AG10803 (cell line): Measurements from ENCODE around the gene SERHL2.

Experiments used
- DNase-seq: peaks from one replicate; pipeline ENCODE4 v3.0.0; 2010; ENCODE audit warnings: low read depth
- H3K4me3 ChIP-seq: 2 replicates; pipeline ENCODE4 v1.5.1; 2011; ENCODE audit warnings: mild to moderate bottlenecking, low read length, control low read depth
- TF ChIP-seq, protein P1 (sequence below): conservative IDR thresholded peaks from 2 replicates; pipeline ENCODE4 v1.5.1; 2011; ENCODE audit warnings: mild to moderate bottlenecking, low read length, control low read depth, inconsistent platforms

The SERHL2 gene

DNA sequence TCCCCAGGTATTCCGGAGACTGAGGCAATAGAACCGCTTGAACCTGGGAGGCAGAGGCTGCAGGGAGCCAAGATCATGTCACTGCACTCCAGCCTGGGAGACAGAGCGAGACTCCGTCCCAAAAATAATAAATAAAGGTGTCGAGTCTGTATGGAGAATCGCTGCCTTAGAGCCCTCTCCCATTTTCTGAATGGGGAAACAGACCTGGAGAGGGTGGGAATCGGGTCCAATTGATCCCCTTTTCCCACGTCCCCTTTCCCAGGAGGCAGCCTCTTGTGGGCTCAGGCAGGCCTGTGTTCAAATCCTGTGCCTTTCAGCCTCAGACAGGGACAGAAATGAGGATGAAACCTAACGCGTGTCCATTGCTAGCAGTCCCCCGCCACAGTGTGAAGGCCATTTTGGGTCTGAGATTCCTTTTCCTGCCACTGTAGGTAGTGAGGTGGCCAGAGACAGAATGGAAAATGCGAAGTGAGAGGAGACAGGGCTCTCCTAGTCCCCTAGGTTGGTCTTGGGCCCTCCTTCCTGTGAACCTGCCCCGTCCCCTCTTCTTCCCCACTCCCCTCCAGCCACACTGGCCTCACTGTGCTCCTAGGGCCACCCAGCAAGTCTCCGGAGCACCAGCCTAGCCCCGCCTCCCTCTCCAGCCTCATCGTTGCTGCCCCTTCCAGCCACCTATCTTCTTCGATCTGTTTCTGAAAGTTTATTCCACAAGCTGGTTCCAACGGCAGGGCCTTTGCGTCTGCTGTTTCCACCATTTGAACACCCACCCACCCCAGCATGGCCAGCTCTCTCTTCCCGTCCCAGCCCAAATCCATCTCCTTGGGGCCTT lies 63.6 kb downstream of the SERHL2 start:
- TF ChIP-seq, protein P1, sequence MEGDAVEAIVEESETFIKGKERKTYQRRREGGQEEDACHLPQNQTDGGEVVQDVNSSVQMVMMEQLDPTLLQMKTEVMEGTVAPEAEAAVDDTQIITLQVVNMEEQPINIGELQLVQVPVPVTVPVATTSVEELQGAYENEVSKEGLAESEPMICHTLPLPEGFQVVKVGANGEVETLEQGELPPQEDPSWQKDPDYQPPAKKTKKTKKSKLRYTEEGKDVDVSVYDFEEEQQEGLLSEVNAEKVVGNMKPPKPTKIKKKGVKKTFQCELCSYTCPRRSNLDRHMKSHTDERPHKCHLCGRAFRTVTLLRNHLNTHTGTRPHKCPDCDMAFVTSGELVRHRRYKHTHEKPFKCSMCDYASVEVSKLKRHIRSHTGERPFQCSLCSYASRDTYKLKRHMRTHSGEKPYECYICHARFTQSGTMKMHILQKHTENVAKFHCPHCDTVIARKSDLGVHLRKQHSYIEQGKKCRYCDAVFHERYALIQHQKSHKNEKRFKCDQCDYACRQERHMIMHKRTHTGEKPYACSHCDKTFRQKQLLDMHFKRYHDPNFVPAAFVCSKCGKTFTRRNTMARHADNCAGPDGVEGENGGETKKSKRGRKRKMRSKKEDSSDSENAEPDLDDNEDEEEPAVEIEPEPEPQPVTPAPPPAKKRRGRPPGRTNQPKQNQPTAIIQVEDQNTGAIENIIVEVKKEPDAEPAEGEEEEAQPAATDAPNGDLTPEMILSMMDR: no peak
- no peak overlapping the region for H3K4me3 ChIP-seq
- no peak for DNase-seq

DNA sequence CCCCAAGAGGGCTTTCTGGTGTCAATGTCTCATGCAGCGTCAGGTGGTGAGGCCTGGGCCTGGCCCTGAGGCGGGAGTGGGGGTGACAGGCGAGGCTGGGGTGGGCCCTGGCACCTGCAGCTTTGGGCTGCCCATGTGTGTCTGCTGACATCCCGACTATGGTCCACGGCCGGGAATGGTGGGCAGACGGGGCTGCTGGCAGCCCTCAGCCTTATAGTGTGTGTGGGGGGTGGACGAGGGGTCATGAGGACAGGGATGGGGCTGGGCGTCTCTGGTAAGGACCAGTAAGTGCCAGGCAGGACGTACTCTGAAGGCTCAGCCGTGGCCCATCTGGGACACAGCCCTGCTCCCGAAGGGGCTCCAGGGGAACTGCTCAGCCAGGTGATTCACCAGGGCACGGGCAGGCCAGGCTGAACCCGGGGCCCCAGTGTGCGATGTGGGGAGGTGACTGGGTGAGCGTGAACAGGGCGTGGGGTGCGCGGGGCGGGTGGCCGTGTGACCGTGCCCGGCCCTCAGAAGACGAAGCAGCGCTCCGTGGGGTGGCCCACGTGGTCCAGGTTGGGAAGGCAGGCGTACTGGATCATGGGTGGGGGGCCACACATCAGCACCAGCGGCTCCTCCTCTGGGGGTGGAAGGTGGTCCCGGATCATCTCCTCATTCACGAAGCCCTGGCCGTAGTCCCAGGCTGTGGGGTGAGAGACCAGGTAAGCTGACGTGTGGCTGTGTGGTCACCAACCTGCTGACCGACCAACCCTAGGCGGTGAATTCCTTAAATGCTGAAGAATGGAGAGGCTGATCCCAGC lies 65.7 kb downstream of the SERHL2 start:
- TF ChIP-seq, protein P1: no peak
- no peak for DNase-seq
- no peak overlapping the region for H3K4me3 ChIP-seq

DNA sequence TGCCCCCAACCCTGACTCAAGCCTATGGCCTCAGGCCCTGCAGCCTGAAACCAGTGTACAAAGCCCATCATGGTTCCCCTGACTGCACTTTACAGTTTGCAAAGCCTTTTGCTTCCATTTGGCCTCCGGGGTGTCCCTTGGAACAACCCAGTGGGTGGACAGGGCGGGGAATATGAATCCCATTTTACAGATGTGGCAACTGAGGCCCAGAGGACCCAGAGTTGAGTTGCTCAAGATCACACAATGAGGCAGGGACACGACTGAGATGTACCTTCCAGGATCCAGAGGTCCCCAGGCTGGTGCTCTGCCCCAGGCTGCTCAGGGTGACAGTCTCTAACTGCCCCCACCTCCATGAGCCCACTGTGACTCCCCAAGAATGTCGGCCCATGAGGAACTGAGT lies 66.3 kb downstream of the SERHL2 start:
- H3K4me3 ChIP-seq: no peak overlapping the region
- DNase-seq: no peak
- TF ChIP-seq, protein P1: no peak

DNA sequence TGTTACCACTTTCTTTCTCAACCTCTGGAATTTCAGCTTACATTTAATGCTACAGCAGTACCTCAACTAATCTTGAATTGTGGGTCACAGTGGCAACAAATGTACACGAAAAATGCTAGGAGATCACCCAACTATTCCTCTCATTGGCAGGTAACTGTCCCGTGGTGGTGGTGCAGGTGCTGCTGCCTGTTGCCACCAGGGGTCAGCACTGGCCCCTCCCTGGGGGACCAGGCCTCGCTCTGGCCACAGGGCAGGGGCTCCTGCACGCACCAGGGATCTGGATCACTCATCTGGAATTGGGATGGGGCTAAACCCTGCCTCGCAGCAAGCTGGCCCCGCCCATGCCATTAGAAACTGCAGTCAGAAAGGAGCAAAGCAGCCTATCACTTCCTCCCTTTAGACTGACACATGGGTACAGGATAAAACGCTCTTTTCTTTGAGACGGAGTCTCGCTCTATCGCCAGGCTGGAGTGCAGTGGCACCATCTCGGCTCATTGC lies 67.8 kb downstream of the SERHL2 start:
- no peak overlapping the region for H3K4me3 ChIP-seq
- TF ChIP-seq, protein P1: peak; percentile 84
- peak; percentile 80 for DNase-seq

DNA sequence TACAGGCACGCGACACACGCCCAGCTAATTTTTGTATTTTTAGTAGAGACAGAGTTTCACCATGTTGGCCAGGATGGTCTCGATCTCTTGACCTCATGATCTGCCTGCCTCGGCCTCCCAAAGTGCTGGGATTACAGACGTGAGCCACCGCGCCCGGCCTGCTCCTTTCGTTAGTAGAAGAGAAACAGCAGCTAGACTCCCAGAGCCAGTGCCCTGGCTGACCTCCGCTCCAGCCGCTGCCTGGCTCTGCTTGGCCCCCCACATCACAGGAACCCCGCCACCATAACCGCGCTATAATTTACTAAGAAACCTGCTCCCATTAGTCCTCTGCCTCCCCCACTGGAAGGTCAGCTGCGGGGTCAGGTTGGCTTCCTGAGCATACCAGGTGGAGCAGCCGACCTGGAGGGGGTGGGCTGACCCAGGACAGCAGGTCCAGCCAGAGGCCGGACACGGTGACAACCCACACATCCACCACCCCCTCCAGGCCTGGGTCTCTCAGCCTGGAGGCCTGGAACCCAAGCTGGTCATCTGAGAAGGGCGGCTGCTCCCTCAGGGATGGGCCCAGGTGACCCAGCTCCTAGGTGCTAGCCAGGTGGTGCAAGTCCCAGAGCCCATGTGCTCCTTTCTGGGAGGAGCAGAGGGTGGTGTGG lies 68.4 kb downstream of the SERHL2 start:
- TF ChIP-seq, protein P1: no peak
- no peak for DNase-seq
- no peak overlapping the region for H3K4me3 ChIP-seq

DNA sequence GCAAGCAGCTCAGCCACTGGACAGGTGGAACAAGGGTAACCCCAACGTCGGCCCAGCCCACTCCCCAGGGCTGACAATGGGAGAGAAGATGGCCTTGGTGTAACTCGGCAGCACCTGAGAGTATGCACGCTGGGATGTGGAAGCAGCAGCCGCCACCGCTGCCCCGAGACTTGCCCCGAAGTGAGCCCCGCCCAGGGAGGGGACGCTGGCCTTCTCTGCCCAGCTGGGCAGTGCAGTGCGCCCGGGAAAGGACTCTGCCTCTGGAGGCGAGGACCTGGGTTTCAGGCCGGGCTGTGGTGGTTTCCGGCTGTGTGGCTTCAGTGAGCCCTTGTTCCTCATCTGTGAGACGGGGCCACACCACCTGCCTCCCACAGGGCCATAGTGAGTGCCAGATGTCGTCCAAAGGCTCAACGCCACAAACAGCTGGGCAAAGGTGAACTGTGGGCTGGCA lies 69.6 kb downstream of the SERHL2 start:
- TF ChIP-seq, protein P1: no peak
- no peak for DNase-seq
- no peak overlapping the region for H3K4me3 ChIP-seq
